KMS-11 (cell line): ENCODE results near the gene WDR89.

Source experiments
- H2AFZ ChIP-seq: fragments of 200-600 bp; sonication (generic); 2 replicates; pipeline ENCODE4 v1.6.1; 2016; ENCODE audit warnings: antibody characterized with exemption, mixed run types, low read depth
- H3K27ac ChIP-seq: fragments of 200-600 bp; sonication (generic); 2 replicates; pipeline ENCODE4 v1.6.1; 2016; ENCODE audit warnings: mild to moderate bottlenecking, mixed run types
- H3K27me3 ChIP-seq: fragments of 200-600 bp; sonication (generic); 2 replicates; pipeline ENCODE4 v1.6.1; 2017; ENCODE audit warnings: mild to moderate bottlenecking, low read depth, mixed run types, moderate library complexity; ENCODE audit not compliant: insufficient read depth
- H3K36me3 ChIP-seq: fragments of 200-600 bp; sonication (generic); 2 replicates; pipeline ENCODE4 v1.6.1; 2017; ENCODE audit warnings: mild to moderate bottlenecking, mixed run types; ENCODE audit not compliant: insufficient read depth
- H3K4me1 ChIP-seq: fragments of 200-600 bp; sonication (generic); 2 replicates; pipeline ENCODE4 v1.6.1; 2016; ENCODE audit warnings: mild to moderate bottlenecking, low read depth, mixed run types; ENCODE audit not compliant: poor library complexity, severe bottlenecking
- H3K4me2 ChIP-seq: fragments of 200-600 bp; sonication (generic); 2 replicates; pipeline ENCODE4 v1.7.0; 2016; ENCODE audit warnings: mild to moderate bottlenecking, mixed run types
- H3K4me3 ChIP-seq: fragments of 200-600 bp; sonication (generic); IDR thresholded peaks from 2 replicates; pipeline ENCODE4 v1.6.1; 2017; ENCODE audit warnings: low read depth, low read length, mixed read lengths; ENCODE audit not compliant: insufficient read depth
- H3K79me2 ChIP-seq: fragments of 200-600 bp; sonication (generic); 2 replicates; pipeline ENCODE4 v1.6.1; 2016; ENCODE audit warnings: low read depth, mixed run types; ENCODE audit not compliant: insufficient read depth
- H3K9ac ChIP-seq: fragments of 200-600 bp; sonication (generic); 2 replicates; pipeline ENCODE4 v1.6.1; 2016; ENCODE audit warnings: mild to moderate bottlenecking, mixed run types
- H4K20me1 ChIP-seq: fragments of 200-600 bp; sonication (generic); 2 replicates; pipeline ENCODE4 v1.6.1; 2016; ENCODE audit warnings: mild to moderate bottlenecking, mixed run types; ENCODE audit not compliant: insufficient read depth
- TF ChIP-seq, protein P1 (sequence below): fragments of 200-600 bp; sonication (generic); conservative IDR thresholded peaks from 2 replicates; pipeline ENCODE4 v1.6.1; 2017; ENCODE audit warnings: low read depth, mild to moderate bottlenecking, antibody characterized with exemption, low read length, moderate library complexity, mixed read lengths

Gene WDR89

DNA sequence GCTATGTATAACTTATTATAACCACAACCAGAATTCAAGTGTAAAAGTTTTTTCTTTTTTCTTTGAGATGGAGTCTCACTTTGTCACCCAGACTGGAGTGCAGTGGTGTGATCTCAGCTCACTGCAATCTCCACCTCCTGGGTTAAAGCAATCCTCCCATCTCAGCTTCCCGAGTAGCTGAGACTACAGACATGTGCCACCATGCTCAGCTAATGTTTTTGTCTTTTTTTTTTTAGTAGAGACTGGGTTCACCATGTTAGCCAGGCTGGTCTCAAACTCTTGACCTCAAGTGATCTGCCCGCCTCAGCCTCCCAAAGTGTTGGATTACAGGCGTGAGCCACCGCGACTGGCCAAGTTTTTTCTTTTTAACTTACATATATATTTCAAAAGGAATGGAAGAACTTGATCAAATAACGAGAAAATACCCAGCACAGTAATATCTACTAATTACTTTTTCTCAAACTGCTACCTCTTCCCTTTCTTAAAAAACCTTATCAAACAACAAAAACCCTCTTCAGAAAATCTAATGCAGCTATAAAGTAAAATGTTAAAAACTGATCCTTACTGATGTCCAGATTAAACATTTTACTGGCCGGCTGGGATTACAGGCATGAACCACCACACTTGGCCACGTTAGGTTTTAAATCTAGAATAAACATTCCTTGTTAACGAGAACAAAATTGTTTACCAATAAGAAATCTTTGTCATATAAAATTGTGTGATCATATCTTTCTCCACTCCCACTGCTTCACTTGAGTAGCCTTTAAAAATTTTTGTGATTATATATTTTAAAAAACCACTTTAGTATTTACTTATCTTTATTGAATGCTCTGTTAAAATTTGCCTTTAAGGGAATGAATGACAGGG, 41.3 kb upstream of the WDR89 start:
- no peak overlapping the region for H3K27ac ChIP-seq
- no peaks in the 10 kb centered on the region for H3K36me3 ChIP-seq
- H4K20me1 ChIP-seq = no peaks in the 10 kb centered on the region
- H3K4me3 ChIP-seq = no peak overlapping the region
- H3K4me2 ChIP-seq = no peak overlapping the region
- no peaks in the 10 kb centered on the region for H3K79me2 ChIP-seq
- TF ChIP-seq, protein P1, sequence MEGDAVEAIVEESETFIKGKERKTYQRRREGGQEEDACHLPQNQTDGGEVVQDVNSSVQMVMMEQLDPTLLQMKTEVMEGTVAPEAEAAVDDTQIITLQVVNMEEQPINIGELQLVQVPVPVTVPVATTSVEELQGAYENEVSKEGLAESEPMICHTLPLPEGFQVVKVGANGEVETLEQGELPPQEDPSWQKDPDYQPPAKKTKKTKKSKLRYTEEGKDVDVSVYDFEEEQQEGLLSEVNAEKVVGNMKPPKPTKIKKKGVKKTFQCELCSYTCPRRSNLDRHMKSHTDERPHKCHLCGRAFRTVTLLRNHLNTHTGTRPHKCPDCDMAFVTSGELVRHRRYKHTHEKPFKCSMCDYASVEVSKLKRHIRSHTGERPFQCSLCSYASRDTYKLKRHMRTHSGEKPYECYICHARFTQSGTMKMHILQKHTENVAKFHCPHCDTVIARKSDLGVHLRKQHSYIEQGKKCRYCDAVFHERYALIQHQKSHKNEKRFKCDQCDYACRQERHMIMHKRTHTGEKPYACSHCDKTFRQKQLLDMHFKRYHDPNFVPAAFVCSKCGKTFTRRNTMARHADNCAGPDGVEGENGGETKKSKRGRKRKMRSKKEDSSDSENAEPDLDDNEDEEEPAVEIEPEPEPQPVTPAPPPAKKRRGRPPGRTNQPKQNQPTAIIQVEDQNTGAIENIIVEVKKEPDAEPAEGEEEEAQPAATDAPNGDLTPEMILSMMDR = no peak
- H3K9ac ChIP-seq = no peak overlapping the region
- no peaks in the 10 kb centered on the region for H3K4me1 ChIP-seq
- H2AFZ ChIP-seq = no peak overlapping the region
- H3K27me3 ChIP-seq = no peaks in the 10 kb centered on the region

DNA sequence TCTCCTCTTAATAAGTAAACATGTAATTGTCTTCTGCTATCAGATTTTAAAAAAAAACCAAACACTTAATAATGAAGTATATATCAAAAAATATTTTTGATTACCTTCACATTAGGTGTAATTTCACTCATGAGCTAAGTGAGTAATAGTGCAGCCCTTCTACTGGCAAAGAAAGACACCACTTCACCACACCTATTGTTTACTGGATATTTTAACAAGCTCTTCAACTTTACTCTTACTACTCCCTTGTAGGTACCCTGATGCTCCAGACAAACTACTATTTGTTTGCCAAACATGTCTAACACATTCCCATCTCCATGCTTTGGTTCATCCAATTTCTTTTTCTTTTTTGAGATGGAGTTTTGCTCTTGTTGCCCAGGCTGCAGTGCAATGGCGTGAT, 36.9 kb upstream of the WDR89 start:
- H3K4me2 ChIP-seq = no peak overlapping the region
- H3K4me1 ChIP-seq = no peaks in the 10 kb centered on the region
- no peaks in the 10 kb centered on the region for H4K20me1 ChIP-seq
- H3K79me2 ChIP-seq = no peaks in the 10 kb centered on the region
- H3K9ac ChIP-seq = no peak overlapping the region
- H3K27ac ChIP-seq = no peak overlapping the region
- TF ChIP-seq, protein P1 = no peak
- no peaks in the 10 kb centered on the region for H3K36me3 ChIP-seq
- H2AFZ ChIP-seq = no peak overlapping the region
- no peaks in the 10 kb centered on the region for H3K27me3 ChIP-seq
- H3K4me3 ChIP-seq = no peak overlapping the region

DNA sequence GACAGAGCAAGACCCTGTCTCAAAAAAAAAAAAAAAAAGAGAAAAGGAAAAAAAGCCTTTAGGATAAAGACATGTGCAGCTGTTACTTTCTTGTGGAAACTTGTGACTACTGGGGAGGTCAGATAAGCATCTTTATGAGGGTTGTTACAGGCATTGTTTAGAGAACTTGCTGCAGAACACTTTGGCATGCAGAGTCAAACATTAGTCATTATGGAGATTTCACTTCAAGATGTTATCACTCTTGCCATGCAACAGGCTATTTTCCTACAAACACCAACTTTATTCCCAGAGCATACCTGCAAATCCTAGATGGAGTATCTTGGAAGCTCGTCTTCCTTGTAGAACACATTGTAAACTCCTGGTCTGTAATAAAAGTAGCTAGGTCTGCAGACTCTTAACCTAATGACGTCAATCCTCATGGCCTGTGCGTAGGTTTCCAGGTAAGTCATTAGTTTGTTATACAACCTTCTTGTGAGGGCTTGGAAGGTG, 36.3 kb upstream of the WDR89 start:
- Histone ChIP-seq H2AFZ (no peak overlapping the region), H3K4me2 (no peak overlapping the region), H3K9ac (no peak overlapping the region), H3K4me1 (no peaks in the 10 kb centered on the region), H3K36me3 (no peaks in the 10 kb centered on the region), H4K20me1 (no peaks in the 10 kb centered on the region), H3K27ac (no peak overlapping the region), H3K27me3 (no peaks in the 10 kb centered on the region), H3K4me3 (no peak overlapping the region), H3K79me2 (no peaks in the 10 kb centered on the region)
- TF ChIP-seq, protein P1 = no peak

DNA sequence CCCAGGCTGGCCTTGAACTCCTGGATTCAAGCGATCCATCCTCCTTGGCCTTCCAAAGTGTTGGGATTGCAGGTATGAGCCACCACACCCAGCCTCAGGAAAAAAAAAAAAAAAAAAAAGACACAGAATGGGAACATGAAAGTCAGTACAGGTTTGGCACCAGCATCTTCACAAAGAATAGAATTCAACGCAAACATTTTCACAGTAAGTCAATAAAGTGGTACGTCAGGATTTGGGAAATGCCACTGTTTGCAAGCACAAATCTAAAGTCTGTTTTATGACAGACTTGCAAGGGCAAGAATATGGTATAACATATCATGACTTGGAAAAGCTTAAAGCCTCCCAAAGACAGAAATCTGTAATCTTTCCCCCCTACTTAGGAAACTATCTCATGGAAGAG, 34.9 kb upstream of the WDR89 start:
- H3K4me2 ChIP-seq = no peak overlapping the region
- H3K4me3 ChIP-seq = no peak overlapping the region
- no peak overlapping the region for H2AFZ ChIP-seq
- no peak overlapping the region for H3K27ac ChIP-seq
- H3K36me3 ChIP-seq = no peaks in the 10 kb centered on the region
- no peaks in the 10 kb centered on the region for H3K79me2 ChIP-seq
- H3K9ac ChIP-seq = no peak overlapping the region
- TF ChIP-seq, protein P1 = no peak
- H3K27me3 ChIP-seq = no peaks in the 10 kb centered on the region
- no peaks in the 10 kb centered on the region for H4K20me1 ChIP-seq
- H3K4me1 ChIP-seq = peaks cover 7% of the 10 kb centered on the region
